GM10266 (cell line): Measurements from ENCODE around the gene ELF2.
"Not testable (repeated sequence)": the region's sequence is repeated elsewhere in the genome, so short reads cannot be mapped to it uniquely, and the experiment has no call there.

ENCODE experiments used
- DNase-seq: peaks from one replicate; pipeline ENCODE4 v3.0.0; 2012; ENCODE audit errors: extremely low spot score
- TF ChIP-seq, protein P1 (sequence below): IDR thresholded peaks from 2 replicates; pipeline ENCODE4 v1.5.1; 2012; ENCODE audit warnings: mild to moderate bottlenecking, low read depth; ENCODE audit not compliant: control insufficient read depth, insufficient read depth; ENCODE audit errors: missing control alignments

The ELF2 gene

DNA sequence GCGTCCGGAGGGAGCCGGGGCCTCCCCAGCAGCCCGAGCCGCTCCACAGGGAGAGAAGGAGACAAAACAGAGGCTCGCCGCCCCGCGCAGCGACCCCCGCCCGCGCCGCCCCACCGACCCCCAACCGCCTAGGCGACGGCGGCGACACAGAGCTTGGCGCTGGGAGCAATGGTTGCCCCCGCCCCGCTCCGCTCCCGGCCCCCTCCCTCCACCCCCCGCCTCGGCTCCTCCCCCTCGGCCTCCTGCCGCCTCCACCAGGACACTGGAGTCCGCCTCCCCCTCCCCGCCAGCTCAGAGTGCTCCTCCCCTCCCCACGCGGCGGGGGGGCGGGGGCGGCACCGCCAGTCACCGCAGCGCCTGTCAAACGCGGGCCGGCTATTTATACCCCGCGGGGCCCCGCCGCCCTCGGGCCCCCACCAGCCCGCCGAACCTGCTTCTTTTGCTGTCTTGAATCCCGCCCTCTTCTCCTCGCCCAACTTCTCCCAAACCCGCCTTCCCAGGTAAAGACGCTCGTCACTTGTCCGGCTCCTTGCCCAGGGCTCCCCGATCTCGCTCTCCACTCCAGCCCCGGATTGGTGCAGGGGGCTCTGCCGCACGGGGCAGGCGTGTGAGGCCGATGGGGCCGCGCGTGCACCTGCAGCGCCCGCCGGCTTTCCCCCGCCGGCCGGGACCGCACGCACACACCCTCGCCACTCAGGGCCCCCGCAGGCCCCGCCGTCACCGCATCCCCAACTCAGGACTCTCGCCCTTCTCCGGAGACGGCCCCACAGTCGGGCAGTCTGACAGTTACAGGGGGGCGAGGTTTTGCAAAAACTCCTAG lies at the start of gene ELF2:
TSS of gene ELF2 (minus strand) at position 170 of the 820 bp plus-strand sequence. CDS start 39,517 bp downstream, outside the sequence.
- TF ChIP-seq, protein P1, sequence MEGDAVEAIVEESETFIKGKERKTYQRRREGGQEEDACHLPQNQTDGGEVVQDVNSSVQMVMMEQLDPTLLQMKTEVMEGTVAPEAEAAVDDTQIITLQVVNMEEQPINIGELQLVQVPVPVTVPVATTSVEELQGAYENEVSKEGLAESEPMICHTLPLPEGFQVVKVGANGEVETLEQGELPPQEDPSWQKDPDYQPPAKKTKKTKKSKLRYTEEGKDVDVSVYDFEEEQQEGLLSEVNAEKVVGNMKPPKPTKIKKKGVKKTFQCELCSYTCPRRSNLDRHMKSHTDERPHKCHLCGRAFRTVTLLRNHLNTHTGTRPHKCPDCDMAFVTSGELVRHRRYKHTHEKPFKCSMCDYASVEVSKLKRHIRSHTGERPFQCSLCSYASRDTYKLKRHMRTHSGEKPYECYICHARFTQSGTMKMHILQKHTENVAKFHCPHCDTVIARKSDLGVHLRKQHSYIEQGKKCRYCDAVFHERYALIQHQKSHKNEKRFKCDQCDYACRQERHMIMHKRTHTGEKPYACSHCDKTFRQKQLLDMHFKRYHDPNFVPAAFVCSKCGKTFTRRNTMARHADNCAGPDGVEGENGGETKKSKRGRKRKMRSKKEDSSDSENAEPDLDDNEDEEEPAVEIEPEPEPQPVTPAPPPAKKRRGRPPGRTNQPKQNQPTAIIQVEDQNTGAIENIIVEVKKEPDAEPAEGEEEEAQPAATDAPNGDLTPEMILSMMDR: no peak
- DNase-seq: peak; percentile 96

DNA sequence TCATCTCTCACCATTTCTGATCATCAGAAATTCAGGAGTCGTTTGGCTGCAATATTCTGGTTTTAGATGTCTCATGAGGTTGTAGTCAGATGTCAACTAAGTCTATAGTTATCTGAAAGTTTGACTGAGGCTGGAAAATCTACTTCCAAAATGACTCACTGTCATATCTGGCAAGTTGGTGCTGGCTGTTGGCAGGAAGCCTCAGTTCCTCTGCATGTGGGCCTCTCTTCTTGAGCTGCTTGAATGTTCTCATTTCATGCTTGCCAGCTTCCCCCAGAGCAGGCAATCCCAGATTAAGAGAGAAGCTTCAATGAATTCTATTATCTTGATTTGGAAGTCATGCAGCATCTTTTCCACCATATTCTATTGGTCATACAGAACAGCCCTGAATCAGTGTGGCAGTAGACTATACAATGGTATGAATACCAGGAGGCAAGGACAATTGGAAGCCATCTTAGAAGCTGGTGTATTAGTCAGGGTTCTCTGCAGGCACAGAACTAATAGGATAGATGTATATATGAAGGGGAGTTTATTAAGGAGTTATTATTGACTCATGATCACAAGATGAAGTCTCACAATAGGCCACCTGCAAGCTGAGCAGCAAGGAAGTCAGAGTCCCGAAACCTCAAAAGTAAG lies 46.8 kb upstream of the ELF2 start:
- no peak for DNase-seq

DNA sequence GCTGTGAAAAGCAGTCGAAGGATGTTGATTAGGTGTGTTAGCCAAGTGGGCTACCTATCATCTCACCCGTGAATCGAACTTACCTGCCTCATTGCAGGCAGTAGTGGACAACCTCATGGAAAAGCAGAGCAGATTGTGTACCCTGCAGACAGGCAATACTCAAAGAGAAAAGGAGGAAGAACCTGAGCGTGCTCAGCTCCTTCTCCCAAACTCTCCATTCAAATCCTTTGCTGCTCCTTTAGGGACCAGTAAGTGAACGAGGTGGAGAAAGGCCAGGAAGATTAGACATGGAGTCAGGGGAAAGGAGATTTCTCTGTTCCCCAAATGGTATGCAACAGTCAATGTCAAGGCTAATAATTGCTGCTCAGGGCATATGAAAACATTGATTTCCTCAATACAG lies 45.2 kb upstream of the ELF2 start:
- TF ChIP-seq, protein P1: no peak
- no peak for DNase-seq

More for the DNA sequence above, 46.8 kb upstream of the ELF2 start:
- TF ChIP-seq, protein P1: no peak

DNA sequence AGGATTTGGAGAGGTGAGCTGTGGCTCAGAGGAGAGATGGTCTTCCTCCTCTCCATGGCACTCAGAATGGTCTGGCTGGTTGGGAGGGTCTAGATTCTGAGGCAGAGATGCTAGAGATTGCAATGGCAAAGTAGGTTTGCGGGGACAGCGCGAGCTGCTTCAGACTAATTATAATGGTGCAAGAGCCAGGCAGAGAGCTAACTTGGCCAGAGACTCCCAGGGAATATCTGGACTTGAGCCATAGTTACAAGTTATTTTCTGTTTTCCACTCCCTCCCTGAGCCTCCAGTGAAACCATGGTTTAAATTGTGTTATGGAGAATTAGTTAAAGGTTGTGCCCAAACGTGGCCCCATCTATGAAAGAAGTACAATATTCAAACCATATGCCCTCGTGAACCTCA lies 44.7 kb upstream of the ELF2 start:
- TF ChIP-seq, protein P1: no peak
- no peak for DNase-seq

DNA sequence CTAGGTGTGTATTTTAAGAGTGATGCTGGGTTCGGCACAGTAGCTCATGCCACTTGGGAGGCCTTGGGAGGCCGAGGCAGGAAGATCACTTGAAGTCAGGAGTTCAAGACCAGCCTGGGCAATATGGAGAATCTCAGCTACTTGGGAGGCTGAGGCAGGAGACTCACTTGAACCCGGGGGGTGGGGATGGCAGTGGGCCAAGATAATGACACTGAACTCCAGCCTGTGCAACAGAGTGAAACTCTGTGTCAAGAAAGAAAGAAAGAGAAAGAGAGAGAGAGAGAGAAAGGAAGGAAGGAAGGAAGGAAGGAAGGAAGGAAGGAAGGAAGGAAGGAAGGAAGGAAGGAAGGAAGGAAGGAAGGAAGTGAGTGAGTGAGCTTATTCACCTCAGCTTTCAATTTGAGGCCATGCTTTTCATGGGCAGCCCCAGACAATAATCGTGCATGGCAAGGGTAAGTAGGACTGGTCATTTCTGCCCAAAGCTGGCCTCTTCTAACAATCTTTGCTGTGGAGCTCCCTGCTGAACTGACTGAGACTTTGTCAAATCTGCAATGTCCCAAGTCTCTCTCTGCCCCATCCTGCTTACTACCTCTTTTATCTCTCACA lies 42.5 kb upstream of the ELF2 start:
- DNase-seq: no peak
- TF ChIP-seq, protein P1: no peak

DNA sequence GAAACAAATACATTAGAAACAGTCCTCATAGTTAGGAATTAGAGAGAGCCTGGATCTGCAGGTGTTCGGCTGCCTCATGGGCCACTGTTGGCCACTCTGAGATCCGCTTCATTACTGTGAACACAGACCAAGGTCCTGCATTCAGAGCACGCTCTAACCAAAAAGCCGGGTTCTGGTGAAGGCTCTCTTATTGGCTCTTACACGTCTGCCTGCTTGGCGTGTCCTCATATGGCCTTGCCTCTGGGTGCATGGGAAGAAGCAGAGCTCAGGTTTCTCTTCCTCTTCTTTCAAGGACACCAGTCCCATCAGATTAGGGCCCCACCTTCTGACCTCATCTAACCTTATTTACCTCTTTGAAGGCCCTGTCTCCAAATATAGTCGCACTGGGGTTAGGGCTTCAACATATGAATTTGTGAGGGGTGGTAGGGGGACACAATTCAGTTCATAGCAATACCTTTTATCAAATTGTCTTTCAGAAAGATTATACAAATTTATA lies 37.1 kb upstream of the ELF2 start:
- DNase-seq: peak; percentile 67

DNA sequence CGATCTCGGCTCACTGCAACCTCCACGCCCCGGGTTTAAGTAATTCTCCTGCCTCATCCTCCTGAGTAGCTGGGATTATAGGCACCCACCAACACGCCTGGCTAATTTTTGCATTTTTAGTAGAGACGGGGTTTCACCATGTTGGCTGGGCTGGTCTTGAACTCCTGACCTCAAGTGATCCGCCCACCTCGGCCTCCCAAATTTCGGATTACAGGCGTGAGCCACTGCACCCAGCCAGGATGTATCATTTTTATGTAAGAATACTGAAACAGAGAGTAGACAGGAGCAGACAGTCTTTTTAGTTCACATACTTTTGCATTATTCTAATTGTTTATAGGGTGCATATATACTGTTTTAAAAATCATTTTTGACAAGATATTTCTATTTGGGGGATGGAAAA lies 36.6 kb upstream of the ELF2 start:
- DNase-seq: not testable (repeated sequence)

More for the DNA sequence above, 37.1 kb upstream of the ELF2 start:
- TF ChIP-seq, protein P1: no peak
